NCI-H1048 (cell line): Measurements from ENCODE around the gene FGF16.
"Not testable (repeated sequence)": the region's sequence is repeated elsewhere in the genome, so short reads cannot be mapped to it uniquely, and the experiment has no call there.

ENCODE experiments used
- DNase-seq: peaks from one replicate; lab custom pipeline; 2025; lab: John Stamatoyannopoulos, UW

Gene FGF16

DNA sequence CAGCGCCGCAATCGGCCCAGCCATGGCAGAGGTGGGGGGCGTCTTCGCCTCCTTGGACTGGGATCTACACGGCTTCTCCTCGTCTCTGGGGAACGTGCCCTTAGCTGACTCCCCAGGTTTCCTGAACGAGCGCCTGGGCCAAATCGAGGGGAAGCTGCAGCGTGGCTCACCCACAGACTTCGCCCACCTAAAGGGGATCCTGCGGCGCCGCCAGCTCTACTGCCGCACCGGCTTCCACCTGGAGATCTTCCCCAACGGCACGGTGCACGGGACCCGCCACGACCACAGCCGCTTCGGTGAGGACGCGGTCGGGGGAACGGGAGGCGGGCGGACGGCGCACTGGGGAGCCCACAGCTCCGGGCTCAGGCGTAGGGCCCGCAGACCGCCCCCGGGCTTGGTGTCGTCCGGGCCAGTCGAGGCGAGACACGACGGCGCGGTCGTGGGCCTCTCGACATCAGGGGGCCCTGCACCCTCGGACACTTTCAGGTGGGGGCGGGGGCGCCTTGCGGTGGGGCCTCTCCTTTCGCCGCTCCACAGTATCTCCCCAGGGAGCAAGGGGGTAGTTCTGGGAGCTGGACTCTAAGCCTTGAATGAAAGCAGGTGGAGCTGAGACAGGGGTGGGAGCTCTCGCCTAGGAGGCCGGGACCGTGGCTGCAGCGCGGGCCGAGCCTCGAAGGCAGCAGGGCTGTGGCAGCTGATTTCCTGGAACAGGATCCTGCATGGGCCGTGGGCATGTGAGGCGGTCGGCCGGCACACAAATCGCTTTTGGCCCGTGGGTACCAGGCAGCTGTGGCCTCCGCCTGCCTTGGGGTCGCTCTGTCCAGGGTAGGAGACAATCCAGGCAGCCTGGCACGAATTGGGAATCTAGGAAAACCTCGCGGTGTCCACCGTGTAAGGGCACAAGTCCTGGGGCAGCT is 722 bp downstream of the FGF16 start:
- DNase-seq = no peak

GRCh38 chrX:77450415-77450814 is 3.2 kb downstream of the FGF16 start:
- DNase-seq = no peak

- DNase-seq = no peak
These were observed 3.8 kb downstream of the FGF16 start for GRCh38 chrX:77450996-77451395.

- DNase-seq = no peak
These were observed 6.0 kb downstream of the FGF16 start for GRCh38 chrX:77453190-77453589.

GRCh38 chrX:77455437-77455836 is 8.2 kb downstream of the FGF16 start:
- DNase-seq = no peak

DNA sequence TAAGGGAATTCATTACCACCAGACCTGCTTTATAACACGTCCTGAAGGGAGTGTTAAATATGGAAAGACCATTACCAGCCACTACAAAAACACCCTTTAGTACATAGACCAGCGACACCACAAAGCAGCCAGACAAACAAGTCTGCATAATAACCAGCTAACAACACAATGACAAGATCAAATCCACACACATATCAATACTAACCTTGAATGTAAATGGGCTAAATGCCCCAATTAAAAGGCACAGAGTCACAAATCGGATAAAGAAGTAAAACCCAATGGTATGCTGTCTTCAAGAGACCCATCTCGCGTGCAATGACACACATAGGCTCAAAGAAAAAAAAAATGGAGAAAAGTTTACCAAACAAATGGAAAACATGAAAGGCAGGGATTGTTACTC is 36.9 kb downstream of the FGF16 start:
- DNase-seq = no peak

DNA sequence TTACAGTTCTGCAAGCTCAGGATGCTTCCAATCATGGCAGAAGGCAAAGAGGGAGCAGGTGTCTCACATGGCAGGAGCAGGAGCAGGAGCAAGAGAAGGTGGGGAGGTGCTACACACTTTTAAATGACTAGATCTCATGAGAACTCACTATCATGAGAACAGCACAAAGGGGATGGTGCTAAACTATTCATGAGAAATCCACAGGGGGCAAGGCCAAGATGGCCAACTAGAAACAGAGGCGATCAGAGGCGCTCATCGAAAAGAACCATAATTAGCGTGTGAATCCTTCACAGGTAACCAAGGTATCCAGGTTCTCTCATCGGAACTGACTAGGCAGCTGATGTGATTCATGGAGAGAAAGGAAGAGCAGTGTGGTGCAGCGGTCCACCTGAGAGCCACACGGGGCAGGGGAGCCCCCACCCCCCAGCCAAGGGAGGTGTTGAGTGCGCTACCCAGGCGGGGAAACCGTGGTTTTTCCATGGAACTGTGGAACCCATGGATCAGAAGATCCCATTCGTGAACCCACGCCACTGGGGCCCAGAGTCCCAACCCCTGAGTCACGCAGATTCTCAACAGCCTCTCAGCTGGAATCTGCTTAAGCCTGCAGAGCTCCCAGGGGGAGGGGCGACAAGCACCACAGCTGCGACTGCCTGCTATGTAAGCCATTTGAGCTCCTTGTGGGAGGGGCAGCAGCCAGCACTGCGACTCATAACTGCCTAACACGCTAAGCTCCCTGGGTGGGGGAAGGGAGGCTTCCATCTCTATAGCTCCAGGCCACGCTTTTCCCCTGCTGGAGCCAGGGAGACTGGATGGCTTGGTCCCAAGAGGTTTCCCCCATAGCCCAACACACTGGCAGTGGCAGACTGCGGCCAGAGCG is 46.7 kb downstream of the FGF16 start:
- peak; percentile 0 for DNase-seq

DNA sequence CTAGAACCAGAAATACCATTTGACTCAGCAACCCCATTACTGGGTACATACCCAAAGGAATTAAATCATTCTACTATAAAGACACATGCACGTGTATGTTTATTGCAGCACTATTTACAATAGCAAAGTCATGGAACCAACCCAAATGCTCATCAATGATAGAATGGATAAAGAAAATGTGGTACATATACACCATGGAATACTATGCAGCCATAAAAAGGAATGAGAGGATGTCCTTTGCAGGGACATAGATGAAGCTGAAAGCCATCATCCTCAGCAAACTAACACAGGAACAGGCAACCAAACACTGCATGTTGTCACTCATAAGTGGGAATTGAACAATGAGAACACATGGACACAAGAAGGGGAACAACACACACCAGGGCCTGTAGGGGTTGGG is 53.0 kb downstream of the FGF16 start:
- not testable (repeated sequence) for DNase-seq

DNA sequence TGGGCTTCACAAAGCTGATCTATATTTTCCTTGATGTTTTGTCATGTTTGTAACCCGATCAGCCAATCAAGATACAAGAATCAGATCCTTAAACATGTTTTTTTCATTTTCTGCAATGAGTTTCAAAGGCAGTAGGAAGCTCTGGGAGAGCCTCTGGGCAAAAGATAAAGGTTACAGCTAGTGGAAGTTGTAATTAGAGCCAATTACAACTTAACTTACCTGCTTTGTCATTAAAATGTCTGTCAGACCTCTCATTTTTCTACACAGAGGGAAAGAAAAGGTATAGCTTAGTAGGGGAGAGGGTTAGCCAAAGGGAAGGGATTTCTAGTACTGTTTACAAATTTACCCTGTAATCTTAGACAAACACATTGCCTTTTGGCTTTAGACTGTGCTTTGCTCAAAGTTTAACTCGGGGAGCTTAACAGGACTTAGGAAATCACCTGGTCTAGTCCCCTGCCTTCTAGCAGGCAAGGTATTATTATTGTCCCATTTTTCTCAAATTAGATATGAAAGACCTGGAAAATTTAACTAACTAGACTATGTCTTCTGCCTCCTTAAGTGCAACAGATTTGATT is 55.8 kb downstream of the FGF16 start:
- DNase-seq = no peak

GRCh38 chrX:77505227-77505626 is 58.0 kb downstream of the FGF16 start:
- DNase-seq = no peak
